Frontal cortex (tissue), 1 donor: ENCODE results near the gene ZNF491. TPM values are rescaled to one million over a fixed set of nuclear protein-coding genes. Genes with fewer than 3 reads are reported as not detected.

ENCODE experiments used
- total RNA-seq: library from RNA; depleted of rRNA; stranded (reverse); fragments of >200 nt; gene quantifications from one replicate; pipeline ENCODE4 v1.2.3, GENCODE V29; 2014

ZNF491 gene
- total RNA-seq, 1 donor from 2014 or later, result 17.1 TPM

Other genes starting within 250 kb of the ZNF491 start
- 19.2 TPM for gene ELOF1, start 239.3 kb upstream of the ZNF491 start, total RNA-seq
- gene ACP5, start 220.9 kb upstream of the ZNF491 start, total RNA-seq, result 0.41 TPM
- gene ZNF627, start 201.0 kb upstream of the ZNF491 start, total RNA-seq, result 106 TPM
- gene ZNF823, start 59.6 kb upstream of the ZNF491 start, total RNA-seq, result 26.9 TPM
- 38.3 TPM for gene ZNF441, start 31.5 kb upstream of the ZNF491 start, total RNA-seq
- 21.6 TPM for gene ZNF440, start 15.8 kb downstream of the ZNF491 start, total RNA-seq
- 38.3 TPM for gene ZNF439, start 50.2 kb downstream of the ZNF491 start, total RNA-seq
- gene ZNF69, start 89.3 kb downstream of the ZNF491 start, total RNA-seq, result 17.9 TPM
- gene ZNF700, start 126.6 kb downstream of the ZNF491 start, total RNA-seq, result 13.5 TPM
- 4.5 TPM for gene ZNF763, start 166.5 kb downstream of the ZNF491 start, total RNA-seq
- 16.3 TPM for gene ZNF433, start 237.2 kb downstream of the ZNF491 start, total RNA-seq